Astrocyte of the spinal cord (primary cell): ENCODE measurements around the gene COX20.

ENCODE experiments used
- DNase-seq: peaks from one replicate; pipeline ENCODE4 v3.0.0; 2011; ENCODE audit warnings: low read depth, low spot score
- H3K4me3 ChIP-seq: 2 replicates; pipeline ENCODE4 v1.5.1; 2011; ENCODE audit warnings: low read depth, mild to moderate bottlenecking, low read length, moderate library complexity
- CTCF ChIP-seq: IDR thresholded peaks from 2 replicates; pipeline ENCODE4 v1.5.1; 2012; ENCODE audit warnings: low read depth, mild to moderate bottlenecking, low read length, inconsistent platforms
- in situ Hi-C: cut with HindIII; loops from 2 replicates; pipeline ENCODE4 v1.10.0; 2017; ENCODE audit warnings: low sequenced_read_pairs

Gene COX20

DNA sequence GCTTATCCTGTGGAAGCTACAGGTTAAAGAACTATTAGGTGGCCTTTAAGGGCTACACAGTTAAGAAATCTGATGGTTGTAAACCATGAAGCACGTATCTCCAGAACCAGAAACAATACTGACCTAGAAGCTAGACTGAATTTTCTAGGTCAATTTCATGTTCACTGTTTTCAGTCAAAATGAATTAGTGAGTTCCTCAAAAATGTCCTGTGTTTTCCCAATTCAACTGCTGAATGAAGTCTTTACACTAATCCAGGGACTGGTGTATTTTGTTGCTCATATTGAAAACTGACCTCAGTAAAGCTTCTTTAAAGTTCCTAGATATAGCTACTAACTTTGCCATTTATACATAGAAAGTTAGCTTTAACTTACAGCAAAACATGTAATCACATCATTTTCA is 22.9 kb downstream of the COX20 start:
- no peak overlapping the region for H3K4me3 ChIP-seq
- no peak for DNase-seq
- no peak for TF ChIP-seq CTCF
- in situ Hi-C loops, result no loop called here

DNA sequence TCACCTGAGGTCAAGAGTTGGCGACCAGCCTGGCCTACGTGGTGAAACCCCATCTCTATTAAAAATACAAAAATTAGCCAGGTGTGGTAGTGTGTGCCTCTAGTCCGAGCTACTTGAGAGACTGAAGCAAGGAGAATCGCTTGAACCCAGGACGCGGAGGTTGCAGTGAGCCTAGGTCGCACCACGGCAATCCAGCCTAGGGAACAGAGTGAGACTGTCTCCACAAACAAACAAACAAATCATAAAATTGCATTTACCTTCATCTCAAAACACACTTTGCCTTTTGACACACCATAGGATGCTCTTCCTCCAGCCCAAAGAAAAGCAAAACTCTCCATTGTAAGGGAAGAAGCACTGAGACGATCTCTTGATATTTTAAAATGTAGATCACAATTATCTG is 24.6 kb downstream of the COX20 start:
- H3K4me3 ChIP-seq, result no peak overlapping the region
- DNase-seq, result no peak
- in situ Hi-C loops, result no loop called here
- no peak for TF ChIP-seq CTCF

DNA sequence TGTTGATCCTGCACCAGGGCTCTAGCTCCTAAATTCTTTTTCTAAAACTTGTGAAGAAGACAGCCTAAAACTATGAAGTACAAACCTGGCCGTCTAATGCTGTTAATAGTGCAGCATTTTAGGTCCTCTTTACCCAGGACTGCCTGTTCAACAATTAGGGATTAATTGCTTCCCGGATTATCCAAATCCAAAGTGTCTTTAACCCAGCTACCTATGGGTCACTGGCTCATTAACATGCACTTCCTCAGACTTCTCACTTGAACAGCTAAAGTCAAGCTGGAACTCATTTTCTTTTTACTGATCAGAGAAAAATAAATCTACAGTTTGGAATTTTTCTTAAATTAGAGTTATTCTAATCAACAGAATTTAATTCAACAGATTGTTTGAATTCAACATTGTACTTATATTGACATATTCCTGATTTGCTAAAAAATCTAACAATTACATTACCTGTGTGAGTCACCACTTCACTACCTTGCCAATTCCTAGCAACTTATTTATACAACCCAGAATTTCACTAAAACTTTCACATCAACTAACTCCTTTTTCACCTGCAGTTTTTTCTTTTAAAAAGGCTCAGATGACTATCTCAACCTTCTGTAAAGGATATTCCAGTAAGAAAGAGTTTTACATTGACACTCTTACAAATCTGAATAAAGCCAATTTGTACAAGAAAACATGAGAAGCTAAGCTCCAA is 25.6 kb downstream of the COX20 start:
- in situ Hi-C loops, result no loop called here
- H3K4me3 ChIP-seq, result peak overlapping the region; percentile 84
- DNase-seq, result no peak
- TF ChIP-seq CTCF, result no peak

DNA sequence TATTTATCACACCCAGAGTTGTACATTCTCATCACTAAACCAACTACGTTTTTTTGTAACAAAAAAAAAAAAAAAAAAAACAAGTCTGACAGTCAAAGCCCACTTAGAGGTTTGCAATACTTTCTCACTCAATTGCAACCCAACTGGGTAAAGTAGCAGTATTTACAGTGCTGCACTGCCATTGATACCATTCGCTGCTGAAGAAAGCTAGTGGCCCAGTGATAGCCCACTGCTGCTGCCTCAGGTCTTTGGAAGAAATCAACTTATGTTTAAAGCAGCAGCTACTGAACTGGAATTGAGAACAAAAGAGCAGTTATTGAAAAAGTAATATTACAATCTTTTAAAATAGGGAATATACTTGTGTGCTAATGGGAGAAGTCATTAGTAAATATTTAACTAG is 26.2 kb downstream of the COX20 start:
- TF ChIP-seq CTCF, result no peak
- peak overlapping the region; percentile 84 for H3K4me3 ChIP-seq
- DNase-seq, result no peak
- in situ Hi-C loops, result no loop called here

DNA sequence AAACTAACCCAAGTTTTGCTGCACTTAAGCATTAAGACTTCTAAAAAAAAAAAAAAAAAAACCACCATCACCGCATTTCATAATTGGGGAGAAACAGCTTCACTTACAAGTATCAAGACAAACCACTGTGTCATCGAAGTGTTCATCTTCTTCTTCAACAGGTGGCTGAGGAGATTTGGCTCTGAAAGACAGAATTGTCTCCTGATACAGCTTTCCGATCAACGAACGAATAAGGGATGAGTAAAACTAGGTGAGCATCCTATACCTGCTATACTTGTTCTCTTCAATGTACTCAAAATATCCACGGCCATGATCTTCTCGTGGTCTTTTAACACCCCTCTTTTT is 26.9 kb downstream of the COX20 start:
- DNase-seq, result no peak
- TF ChIP-seq CTCF, result no peak
- in situ Hi-C loops, result no loop called here
- peak overlapping the region; percentile 84 for H3K4me3 ChIP-seq

GRCh38 chr1:244862699-244863490 is 27.4 kb downstream of the COX20 start:
- peak; percentile 96 for DNase-seq
- no peak for TF ChIP-seq CTCF
- peak overlapping the region; percentile 84 for H3K4me3 ChIP-seq
- in situ Hi-C loops, result no loop called here
